IMR-90 (cell line): ENCODE results near the gene SECISBP2. TPM values are rescaled to one million over a fixed set of nuclear protein-coding genes. Genes with fewer than 3 reads are reported as not detected.
A peak's percentile ranks its signal among the peaks of the same experiment; 100 is the strongest.

Experiments used
- ATAC-seq: fragments of 200-7000 bp; cut with Tn5 transposase; 2 replicates; pipeline ENCODE4 v1.9.1; 2020; ENCODE audit warnings: low read depth, mild to moderate bottlenecking, moderate library complexity
- BruUV-seq: library from RNA; stranded (reverse); fragments of 400-500 nt; replicated peaks from 2 replicates; lab custom pipeline; 2021; lab: Mats Ljungman, UMichigan
- CTCF ChIA-PET: fragments of 300-600 bp; formaldehyde crosslinking; extraction: SDS; loops from one replicate; lab custom pipeline; 2021; ENCODE audit warnings: antibody characterized with exemption; lab: Yijun Ruan, JAX
- POLR2A ChIA-PET: fragments of 300-600 bp; sonication (Branson Sonifier 250); formaldehyde crosslinking; loops from one replicate; lab custom pipeline; 2022; ENCODE audit warnings: antibody characterized with exemption; ENCODE audit not compliant: unreplicated experiment; lab: Charles Lee
- DNase-seq: peaks from one replicate; pipeline ENCODE4 v3.0.0; 2013
- H2AFZ ChIP-seq: replicated peaks from 2 replicates; pipeline ENCODE3; 2013; ENCODE audit warnings: low read length, mild to moderate bottlenecking; ENCODE audit not compliant: poor library complexity
- H2AK5ac ChIP-seq: 2 replicates; pipeline ENCODE4 v1.6.1; 2013; ENCODE audit warnings: low read depth, low read length, inconsistent platforms
- H2AK9ac ChIP-seq: replicated peaks from 2 replicates; pipeline ENCODE3; 2013; ENCODE audit warnings: mild to moderate bottlenecking, low read depth, low read length, moderate library complexity; ENCODE audit not compliant: poor library complexity
- H2BK120ac ChIP-seq: 2 replicates; pipeline ENCODE4 v1.6.1; 2013; ENCODE audit warnings: low read depth, low read length, inconsistent platforms
- H2BK15ac ChIP-seq: 3 replicates; pipeline ENCODE4 v1.6.1; 2013; ENCODE audit warnings: low read depth, low read length, inconsistent platforms
- H2BK20ac ChIP-seq: 2 replicates; pipeline ENCODE4 v1.6.1; 2013; ENCODE audit warnings: low read depth, mild to moderate bottlenecking, inconsistent platforms, low read length, moderate library complexity
- H2BK5ac ChIP-seq: 2 replicates; pipeline ENCODE4 v1.6.1; 2013; ENCODE audit warnings: mild to moderate bottlenecking, low read depth, low read length, inconsistent platforms; ENCODE audit not compliant: poor library complexity, severe bottlenecking
- H3K14ac ChIP-seq: replicated peaks from 2 replicates; pipeline ENCODE4 v1.6.1; 2013; ENCODE audit warnings: low read depth, low read length, inconsistent platforms
- H3K18ac ChIP-seq: 2 replicates; pipeline ENCODE4 v1.6.1; 2013; ENCODE audit warnings: low read depth, low read length, control low read depth
- H3K23ac ChIP-seq: 2 replicates; pipeline ENCODE4 v1.6.1; 2013; ENCODE audit warnings: low read depth, low read length, inconsistent platforms
- H3K27ac ChIP-seq: 2 replicates; pipeline ENCODE4 v1.5.1; 2013; ENCODE audit warnings: mild to moderate bottlenecking, control low read depth, low read length; ENCODE audit not compliant: insufficient read depth
- H3K27me3 ChIP-seq: 2 replicates; pipeline ENCODE4 v1.6.1; 2013; ENCODE audit warnings: low read length; ENCODE audit not compliant: control insufficient read depth, insufficient read depth
- H3K36me3 ChIP-seq: 2 replicates; pipeline ENCODE4 v1.6.1; 2013; ENCODE audit warnings: low read length, mixed read lengths; ENCODE audit not compliant: control insufficient read depth, insufficient read depth
- H3K4ac ChIP-seq: 2 replicates; pipeline ENCODE4 v1.6.1; 2013; ENCODE audit warnings: low read depth, low read length, inconsistent platforms
- H3K4me1 ChIP-seq: 2 replicates; pipeline ENCODE4 v1.6.1; 2013; ENCODE audit warnings: low read length, mixed read lengths; ENCODE audit not compliant: control insufficient read depth, insufficient read depth
- H3K4me2 ChIP-seq: 2 replicates; pipeline ENCODE4 v1.6.1; 2013; ENCODE audit warnings: low read depth, mild to moderate bottlenecking, control low read depth, low read length, moderate library complexity
- H3K4me3 ChIP-seq: 2 replicates; pipeline ENCODE4 v1.5.1; 2013; ENCODE audit warnings: low read depth, mild to moderate bottlenecking, control low read depth, low read length, moderate library complexity; ENCODE audit not compliant: insufficient read depth
- H3K56ac ChIP-seq: 2 replicates; pipeline ENCODE4 v1.6.1; 2013; ENCODE audit warnings: low read length, inconsistent platforms; ENCODE audit not compliant: insufficient read depth; ENCODE audit errors: extremely low read depth
- H3K79me1 ChIP-seq, 2 experiments: 2 replicates each; pipeline ENCODE4 v1.6.1; 2013; ENCODE audit warnings: low read length in 2 of 2, inconsistent platforms in 1 of 2, low read depth in 1 of 2
- H3K9ac ChIP-seq: 2 replicates; pipeline ENCODE4 v1.6.1; 2013; ENCODE audit warnings: low read depth, low read length, control low read depth
- H3K9me1 ChIP-seq: 2 replicates; pipeline ENCODE4 v1.6.1; 2013; ENCODE audit warnings: low read length, inconsistent platforms; ENCODE audit not compliant: insufficient read depth
- H3K9me3 ChIP-seq: 2 replicates; pipeline ENCODE4 v1.6.1; 2013; ENCODE audit warnings: low read length; ENCODE audit not compliant: control insufficient read depth, insufficient read depth
- H4K20me1 ChIP-seq: 2 replicates; pipeline ENCODE4 v1.6.1; 2013; ENCODE audit warnings: low read length, inconsistent platforms; ENCODE audit not compliant: insufficient read depth
- H4K5ac ChIP-seq: 2 replicates; pipeline ENCODE4 v1.6.1; 2013; ENCODE audit warnings: mild to moderate bottlenecking, low read depth, low read length, control low read depth
- H4K8ac ChIP-seq, 2 experiments: 2 replicates each; pipeline ENCODE4 v1.6.1; 2013; ENCODE audit warnings: low read depth in 2 of 2, low read length in 2 of 2, control low read depth in 1 of 2, inconsistent platforms in 1 of 2
- H4K91ac ChIP-seq: 2 replicates; pipeline ENCODE4 v1.6.1; 2013; ENCODE audit warnings: low read depth, low read length, inconsistent platforms; ENCODE audit not compliant: insufficient read depth
- MAFK ChIP-seq: IDR thresholded peaks from 2 replicates; pipeline ENCODE4 v1.6.1; 2012; ENCODE audit warnings: low read depth, low read length, improper control_type of control experiment
- POLR2A ChIP-seq: IDR thresholded peaks from 2 replicates; pipeline ENCODE4 v1.6.1; 2012; ENCODE audit warnings: mild to moderate bottlenecking, low read depth, low read length
- WGBS, 2 experiments: methylation state at CpG; one replicate each; pipeline versions ENCODE4 v1.1.5 to v1.1.7; 2013; ENCODE audit warnings: missing lambda C conversion rate in 2 of 2; ENCODE audit not compliant: insufficient read length in 1 of 2; ENCODE audit errors: extremely low coverage in 2 of 2; 5-methylcytosine and 5-hydroxymethylcytosine counted together
- dilution Hi-C: fragments of 300-500 bp; cut with HindIII; formaldehyde crosslinking; loops from one replicate; pipeline ENCODE4 v1.14.3; 2018; ENCODE audit warnings: low sequenced_read_pairs; ENCODE audit not compliant: unreplicated experiment
- in situ Hi-C: fragments of 300-500 bp; cut with MboI; formaldehyde crosslinking; loops from 3 replicates; pipeline ENCODE4 v1.14.3; 2019; ENCODE audit warnings: low sequenced_read_pairs, inconsistent platforms, mixed read lengths
- intact Hi-C: fragments of 100-400 bp; cut with micrococcal nuclease; formaldehyde crosslinking; loops from 2 replicates; pipeline ENCODE4 v1.10.0; 2022
- polyA plus RNA-seq, 3 experiments: library from polyadenylated mRNA; depleted of rRNA; stranded (reverse); fragments of >200 nt; gene quantifications; 2 replicates each; pipeline ENCODE4 v1.2.3, GENCODE V29; 2012; ENCODE audit warnings: low replicate concordance in 1 of 3
- total RNA-seq: library from RNA; depleted of rRNA; stranded (reverse); fragments of >200 nt; gene quantifications from 2 replicates; pipeline ENCODE4 v1.2.3, GENCODE V29; 2012

Gene SECISBP2
- total and polyA plus RNA-seq, 2 of the 4 experiments (the other 2 are of a cell fraction): 16.4 to 18.8 TPM

GRCh38 chr9:89375191-89375760, 57.0 kb downstream of the SECISBP2 start:
- H3K79me1 ChIP-seq: no peaks in the 10 kb centered on the region
- no peaks in the 10 kb centered on the region for H4K20me1 ChIP-seq
- 0 out of 2 replicates have a peak overlapping the region, but pooled peaks have one; percentile 24 for H3K14ac ChIP-seq
- ChIA-PET CTCF (interaction anchor here (0.7 to 1.6 kb wide), 3 partner anchors 20 to 196 kb away, joined by 3 to 6 read pairs (median 3); no protein-coding TSS in a partner anchor), POLR2A (interaction anchor here (0.6 kb wide), 1 partner anchor 11 kb away, joined by 3 read pairs; no protein-coding TSS in a partner anchor)
- H3K9ac ChIP-seq: peak overlapping the region; percentile 39; the same call in 1 of the 2 replicates
- H3K4me2 ChIP-seq: no peak overlapping the region
- peaks cover 9% of the 10 kb centered on the region; the same call in 1 of the 2 replicates for H3K9me1 ChIP-seq
- BruUV-seq: no TSS peak
- H2BK120ac ChIP-seq: peak overlapping the region; percentile 55
- H3K18ac ChIP-seq: peak overlapping the region; percentile 75
- intact Hi-C loops: no loop called here
- DNase-seq (no peak), ATAC-seq (peak; percentile 13; the same call in 1 of the 2 replicates)
- TF ChIP-seq POLR2A (no peak), MAFK (no peak)
- H2AK5ac ChIP-seq: peak overlapping the region; percentile 26; the same call in 1 of the 2 replicates
- no peak overlapping the region for H3K23ac ChIP-seq
- peak overlapping the region; percentile 23; the same call in 1 of the 2 replicates for H2BK20ac ChIP-seq
- dilution Hi-C loops: no loop called here
- peaks cover 11% of the 10 kb centered on the region; the same call in 1 of the 2 replicates for H3K36me3 ChIP-seq
- peak overlapping the region; percentile 25; the same call in 1 of the 2 replicates for H3K4ac ChIP-seq
- no peak overlapping the region for H3K27ac ChIP-seq
- no peak overlapping the region for H2AFZ ChIP-seq
- peak overlapping the region; percentile 54; the same call in 1 of the 2 replicates for H4K5ac ChIP-seq
- peaks cover 18% of the 10 kb centered on the region for H3K4me1 ChIP-seq
- peak overlapping the region in 1 of 2 experiments; percentile 28; a peak in 1 of 4 replicates for H4K8ac ChIP-seq
- no peaks in the 10 kb centered on the region for H3K27me3 ChIP-seq
- H4K91ac ChIP-seq: peak overlapping the region; percentile 32; the same call in 1 of the 2 replicates
- no peaks in the 10 kb centered on the region for H3K9me3 ChIP-seq
- WGBS, 2 experiments: 76% methylated on average over 6 of the region's 8 CpGs; no CpG with 5 or more reads in 1 of the 2 experiments
- no peak overlapping the region for H2BK5ac ChIP-seq
- H2AK9ac ChIP-seq: no peak overlapping the region
- H3K4me3 ChIP-seq: no peak overlapping the region
- in situ Hi-C loops: no loop called here
- H3K56ac ChIP-seq: no peak overlapping the region; the same call in 1 of the 2 replicates
- peak overlapping the region; percentile 80; the same call in 1 of the 3 replicates for H2BK15ac ChIP-seq
